Measurements from ENCODE around the gene BMP4.

The BMP4 gene

DNA sequence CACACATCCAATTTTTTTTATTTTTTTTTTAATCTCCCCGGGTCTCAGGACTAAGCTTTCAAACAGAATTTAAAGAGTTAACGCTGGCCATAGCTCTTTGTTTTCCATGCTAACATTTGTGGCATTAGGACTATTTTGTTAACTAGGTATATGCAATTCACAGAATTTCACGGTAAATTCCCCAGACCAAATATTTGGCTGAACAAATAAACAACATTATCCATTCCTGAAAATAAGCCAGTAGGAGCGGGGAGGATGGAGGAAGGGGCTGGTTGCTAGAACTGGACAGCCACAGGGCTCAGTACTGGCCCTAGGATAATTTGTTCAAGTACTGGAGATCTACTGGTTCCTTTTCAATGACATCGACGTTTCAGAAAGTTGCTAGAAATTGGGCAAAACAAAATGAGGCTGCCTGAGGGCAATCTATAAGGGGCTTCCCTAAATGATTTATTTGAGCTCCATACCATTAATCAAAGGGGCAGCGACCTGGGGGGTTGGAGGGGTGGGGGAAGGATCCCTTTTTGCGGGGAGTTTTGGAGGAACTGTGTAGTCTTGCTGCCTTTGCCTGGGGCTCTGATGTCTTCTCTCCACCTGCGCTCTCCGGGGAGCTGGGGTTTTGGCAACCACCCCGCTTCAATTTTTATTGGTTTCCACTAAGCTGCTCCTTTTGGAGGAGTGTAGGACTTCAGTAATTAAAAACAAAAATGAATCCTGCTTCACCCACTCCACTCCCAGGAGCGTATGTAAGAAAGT lies 9.0 kb downstream of the BMP4 start:
- no peak for TF ChIP-seq CTCF (IDR thresholded peaks at IDR 0.05)

GRCh38 chr14:53947094-53947445 lies 9.6 kb downstream of the BMP4 start:
- TF ChIP-seq CTCF (IDR thresholded peaks at IDR 0.05) = no peak

DNA sequence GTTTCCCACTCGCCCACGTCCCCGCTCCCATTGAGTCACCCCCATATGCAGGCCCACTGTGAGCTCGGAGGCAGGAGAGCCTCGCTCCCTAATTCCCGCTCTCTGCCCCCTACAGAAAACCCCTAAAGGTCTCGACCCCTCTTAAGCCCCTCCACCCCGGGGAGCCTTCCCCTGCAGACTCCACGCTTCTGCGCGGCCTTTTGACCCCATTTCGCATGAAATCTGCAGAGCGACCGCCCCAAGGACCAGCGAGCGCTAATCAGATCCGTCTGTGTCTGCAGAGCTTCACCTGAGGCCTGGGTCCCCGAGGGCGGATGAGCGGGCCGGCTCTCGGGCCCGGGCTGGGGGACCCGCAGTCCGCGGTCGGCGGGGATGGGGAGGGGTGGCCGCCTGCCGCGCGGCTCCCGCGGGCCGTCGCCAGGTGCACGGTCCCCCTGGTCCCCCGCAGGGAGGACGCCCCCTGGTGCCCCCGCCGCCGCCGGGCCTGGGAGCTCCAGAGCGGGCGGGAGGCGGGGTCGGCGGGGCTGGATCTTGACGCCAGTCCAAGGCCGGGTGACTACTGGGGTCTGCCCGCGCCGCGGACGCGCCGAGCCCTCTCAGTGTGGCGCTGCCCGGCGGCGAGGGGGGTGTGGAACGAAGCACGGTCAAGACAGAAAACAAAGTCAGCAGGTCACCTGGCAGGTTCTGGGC lies 10.1 kb downstream of the BMP4 start:
- no peak for TF ChIP-seq CTCF (IDR thresholded peaks at IDR 0.05)

DNA sequence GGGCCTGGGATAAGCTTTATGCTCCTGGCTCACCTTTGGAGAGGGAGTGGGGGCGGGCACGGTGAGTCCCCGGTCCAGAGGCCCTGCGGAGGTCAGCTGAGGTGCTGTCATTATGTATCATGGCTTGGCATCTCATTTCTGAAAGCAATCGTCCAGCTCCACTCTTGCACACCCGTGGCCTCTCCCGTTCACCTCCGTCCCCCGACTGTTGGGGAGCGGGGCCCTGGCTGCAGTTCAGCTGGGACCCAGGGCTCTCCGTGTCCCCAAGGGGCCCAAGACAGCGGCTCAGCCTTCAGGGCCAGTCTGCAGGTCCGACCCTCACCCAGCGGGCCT lies 10.6 kb downstream of the BMP4 start:
- TF ChIP-seq CTCF (IDR thresholded peaks at IDR 0.05) = no peak

DNA sequence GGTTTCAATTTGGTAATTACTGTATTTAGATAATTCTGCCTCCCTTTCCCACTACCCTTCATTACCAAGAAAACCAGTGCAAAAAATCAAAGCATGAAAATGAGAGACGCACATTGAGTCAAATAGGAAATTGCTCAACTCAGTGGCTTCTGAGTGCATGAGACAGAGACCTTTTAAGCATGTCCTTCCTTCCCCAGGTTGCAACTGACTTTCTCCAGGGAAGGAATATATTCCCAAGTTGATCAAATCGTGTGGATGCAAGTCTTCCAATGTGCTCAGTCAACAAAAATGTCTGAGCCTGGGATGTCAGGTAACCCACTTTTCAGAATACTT lies 12.9 kb downstream of the BMP4 start:
- TF ChIP-seq CTCF (IDR thresholded peaks at IDR 0.05) = no peak

DNA sequence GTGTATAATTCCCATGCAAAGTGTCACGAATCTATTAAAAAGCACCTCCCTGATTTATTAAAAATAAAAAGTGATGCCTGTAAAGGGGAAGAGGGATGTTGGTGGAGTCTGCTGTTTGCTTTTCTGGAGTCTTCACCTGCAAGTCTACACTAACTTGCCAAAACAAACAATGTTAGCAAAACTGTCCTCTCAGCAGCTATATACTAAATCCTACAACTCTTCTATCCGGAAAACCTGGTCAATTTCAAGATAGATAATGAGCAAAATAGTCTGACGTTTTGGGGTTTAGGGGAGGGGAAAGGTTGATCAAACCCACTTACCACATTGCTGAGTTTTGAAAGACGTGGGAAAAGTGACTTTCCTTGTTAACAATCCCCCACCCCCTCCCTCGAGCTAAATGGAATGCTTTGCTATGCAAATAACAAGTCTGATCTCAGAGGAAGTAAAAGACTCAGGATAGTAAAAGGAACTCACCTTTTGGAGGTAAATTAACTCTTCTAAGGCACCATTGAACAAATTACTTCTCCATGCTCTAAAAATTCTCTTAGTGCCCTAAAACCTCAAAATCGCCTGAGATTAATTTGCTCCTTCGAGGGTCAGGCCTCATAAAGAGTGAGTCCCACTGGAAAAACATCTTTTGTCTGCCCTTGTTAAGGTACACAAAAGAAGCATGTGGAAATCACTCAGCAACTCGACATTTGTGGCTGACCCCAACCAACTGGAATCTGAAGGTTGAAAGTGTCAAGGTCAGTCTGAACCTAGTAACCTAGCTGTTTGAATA lies 13.5 kb downstream of the BMP4 start:
- TF ChIP-seq CTCF (IDR thresholded peaks at IDR 0.05) = no peak

GRCh38 chr14:53938136-53938837 lies 18.3 kb downstream of the BMP4 start:
- no peak for TF ChIP-seq CTCF (IDR thresholded peaks at IDR 0.05)
